Endometrial microvascular endothelial cells (primary cell): ENCODE results near the gene TM9SF3. TPM values are rescaled to one million over a fixed set of nuclear protein-coding genes. Genes with fewer than 3 reads are reported as not detected.

ENCODE experiments used
- in situ Hi-C: cut with HindIII; loops from 2 replicates; pipeline ENCODE4 v1.10.0; 2017; ENCODE audit warnings: low sequenced_read_pairs, low pct_unique_long_range_greater_than_20kb; ENCODE audit errors: inconsistent ontology term
- total RNA-seq: library from RNA; depleted of rRNA; stranded (reverse); fragments of >200 nt; gene quantifications from one replicate; pipeline ENCODE4 v1.2.3, GENCODE V29; 2015; ENCODE audit errors: inconsistent ontology term

TM9SF3 gene
- total RNA-seq: 125 TPM

DNA sequence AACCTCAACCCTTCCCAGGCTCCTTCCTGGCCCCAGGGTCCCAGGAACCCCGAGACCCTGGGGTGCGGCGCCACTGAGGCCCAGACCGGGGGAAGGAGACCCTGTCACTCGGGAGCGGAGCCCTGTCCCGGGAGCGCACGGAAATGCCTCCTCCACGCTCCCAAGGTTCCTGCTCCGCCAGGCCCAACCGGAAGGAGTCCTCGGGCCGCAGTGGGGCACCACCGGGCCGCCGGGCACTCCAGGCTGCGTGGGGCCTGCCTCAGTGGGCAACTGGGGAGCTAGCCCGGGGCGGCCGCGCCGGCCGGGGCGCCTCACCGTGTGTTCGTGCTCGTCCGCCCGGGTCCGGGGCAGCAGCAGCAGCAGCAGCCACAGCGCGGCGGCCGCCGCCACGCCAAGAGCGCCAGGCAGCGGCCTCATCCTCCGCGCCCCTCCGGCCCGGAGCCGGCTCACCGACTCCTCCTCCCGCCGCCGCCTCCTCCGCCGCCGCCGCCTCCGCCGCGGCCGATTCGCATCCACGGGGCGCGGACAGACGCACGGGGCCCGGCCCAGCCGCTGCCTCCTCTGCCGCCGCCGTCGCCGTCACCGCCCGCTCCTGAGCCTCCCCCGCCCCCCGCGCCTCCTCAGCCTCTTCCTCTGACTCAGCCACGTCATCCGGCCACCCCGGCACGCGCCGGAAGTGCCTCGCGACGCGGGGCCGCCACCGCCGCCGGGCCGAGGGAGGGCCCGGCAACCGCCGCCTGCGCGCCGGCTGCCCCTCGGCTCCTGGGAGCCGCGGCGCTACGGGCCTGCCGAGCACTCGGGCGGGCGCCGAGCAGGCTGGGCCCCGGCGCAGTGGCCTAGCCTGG, at the start of gene TM9SF3:
TSS of gene TM9SF3 (minus strand) at position 594 of the 845 bp plus-strand sequence. CDS start at position 417, 177 bp downstream.
- in situ Hi-C loops: no loop called here

DNA sequence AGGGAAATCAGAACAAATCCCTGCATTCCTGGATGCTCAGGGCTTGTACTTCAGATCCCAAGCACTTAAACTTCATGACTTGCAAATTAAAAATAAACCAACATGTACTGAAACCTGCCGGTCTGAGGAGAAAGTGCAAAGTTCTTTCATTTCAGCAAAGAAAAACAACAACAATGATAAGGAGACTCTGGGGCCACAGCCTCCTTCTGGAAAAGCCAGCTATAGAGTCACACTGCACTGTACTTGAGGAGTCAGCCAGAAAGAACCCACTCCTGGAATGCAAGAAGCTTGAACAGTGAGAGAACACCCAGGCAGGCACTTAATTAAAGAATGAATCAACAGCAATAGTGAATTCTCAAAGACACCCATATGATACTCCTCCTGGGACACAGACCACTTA, 49.7 kb upstream of the TM9SF3 start:
- in situ Hi-C loops: no loop called here

DNA sequence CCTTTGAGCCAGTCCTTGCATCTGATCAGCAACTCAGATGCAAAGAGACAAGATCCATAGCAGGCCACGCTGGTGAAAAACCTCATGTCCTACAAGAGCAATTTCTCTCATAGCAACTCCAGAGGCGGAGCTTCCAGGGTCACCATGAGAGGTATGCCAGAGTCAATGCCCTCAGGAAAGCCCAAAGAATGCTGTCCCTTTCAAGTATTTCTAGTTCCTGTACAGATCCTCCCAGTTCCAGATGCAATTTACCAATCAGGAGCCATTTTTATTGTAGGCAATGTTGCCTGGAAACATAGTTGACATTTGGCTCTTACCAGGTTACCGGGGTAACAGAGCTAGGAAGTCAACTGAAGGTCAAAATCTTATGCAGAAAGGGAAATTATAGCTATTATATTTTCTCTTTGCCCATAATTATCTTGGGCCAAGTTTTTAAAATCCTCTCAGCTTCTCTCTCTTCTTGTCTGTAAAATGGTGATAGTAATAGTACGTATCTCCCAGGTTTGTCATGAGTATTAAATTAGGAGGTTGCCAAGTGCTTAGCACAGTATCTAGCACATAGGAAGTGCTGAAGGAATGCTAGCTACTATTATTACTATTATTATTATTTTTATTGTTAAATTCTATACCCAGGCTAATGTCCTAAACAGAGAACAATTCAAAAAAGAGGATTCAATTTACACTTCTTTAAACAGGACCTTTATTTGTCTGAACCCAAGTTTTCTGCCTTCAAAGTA, 46.3 kb upstream of the TM9SF3 start:
- in situ Hi-C loops: no loop called here

DNA sequence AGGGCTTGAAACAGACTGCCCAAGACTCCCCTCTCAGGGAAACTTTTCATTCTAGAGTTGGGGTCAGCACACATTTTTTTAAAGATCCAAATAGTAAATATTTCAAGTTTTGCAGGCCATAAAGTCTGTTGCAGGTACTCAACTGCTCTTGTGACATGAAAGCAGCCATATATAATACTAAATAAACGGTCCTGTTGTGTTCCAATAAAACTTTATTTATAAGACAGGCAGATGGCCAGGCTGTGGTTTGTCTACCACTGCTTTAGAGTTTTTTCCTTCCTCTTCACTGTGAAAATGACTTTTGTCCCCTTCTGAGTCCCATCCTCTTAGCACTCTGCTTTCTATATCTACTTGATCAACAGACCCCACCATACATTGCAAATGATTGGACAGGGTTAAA, 40.5 kb upstream of the TM9SF3 start:
- in situ Hi-C loops: no loop called here

DNA sequence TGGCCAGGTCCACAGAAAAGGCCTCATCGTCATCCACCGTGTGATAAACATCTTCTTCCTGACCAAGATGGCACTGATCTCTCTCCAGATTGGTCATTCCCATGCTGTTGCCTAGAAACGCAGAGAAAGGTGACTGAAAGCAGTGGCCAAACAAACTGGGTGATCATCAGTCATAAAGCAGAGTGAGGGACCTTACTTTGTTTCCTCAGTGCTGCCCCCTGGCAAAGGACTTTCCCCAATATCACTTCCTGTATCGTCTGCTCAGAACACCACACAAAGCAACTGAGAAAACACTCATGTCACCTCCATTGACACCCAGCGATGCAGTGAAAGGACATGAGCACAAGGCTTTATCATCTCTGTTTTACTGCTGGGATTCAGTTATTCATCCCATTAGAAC, 40.0 kb upstream of the TM9SF3 start:
- in situ Hi-C loops: no loop called here

DNA sequence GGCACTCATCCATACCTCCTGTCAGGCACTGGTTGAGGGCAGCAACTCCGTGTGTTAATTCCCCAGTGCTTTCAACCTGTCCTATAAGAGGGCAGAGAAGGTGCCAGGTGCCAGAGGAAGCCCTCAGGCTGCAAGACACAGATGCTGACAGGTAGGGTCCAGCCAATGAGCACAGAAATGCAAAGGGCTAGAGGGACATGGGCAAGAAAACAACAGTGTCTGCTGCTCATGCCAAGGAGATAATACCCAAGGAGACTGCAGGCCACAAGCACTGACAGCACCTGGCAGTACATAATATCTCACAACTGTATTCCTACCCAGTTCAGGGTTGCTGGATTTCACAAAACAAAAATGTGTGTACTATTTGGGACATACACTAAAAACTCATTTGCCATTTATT, 38.4 kb upstream of the TM9SF3 start:
- in situ Hi-C loops: no loop called here

DNA sequence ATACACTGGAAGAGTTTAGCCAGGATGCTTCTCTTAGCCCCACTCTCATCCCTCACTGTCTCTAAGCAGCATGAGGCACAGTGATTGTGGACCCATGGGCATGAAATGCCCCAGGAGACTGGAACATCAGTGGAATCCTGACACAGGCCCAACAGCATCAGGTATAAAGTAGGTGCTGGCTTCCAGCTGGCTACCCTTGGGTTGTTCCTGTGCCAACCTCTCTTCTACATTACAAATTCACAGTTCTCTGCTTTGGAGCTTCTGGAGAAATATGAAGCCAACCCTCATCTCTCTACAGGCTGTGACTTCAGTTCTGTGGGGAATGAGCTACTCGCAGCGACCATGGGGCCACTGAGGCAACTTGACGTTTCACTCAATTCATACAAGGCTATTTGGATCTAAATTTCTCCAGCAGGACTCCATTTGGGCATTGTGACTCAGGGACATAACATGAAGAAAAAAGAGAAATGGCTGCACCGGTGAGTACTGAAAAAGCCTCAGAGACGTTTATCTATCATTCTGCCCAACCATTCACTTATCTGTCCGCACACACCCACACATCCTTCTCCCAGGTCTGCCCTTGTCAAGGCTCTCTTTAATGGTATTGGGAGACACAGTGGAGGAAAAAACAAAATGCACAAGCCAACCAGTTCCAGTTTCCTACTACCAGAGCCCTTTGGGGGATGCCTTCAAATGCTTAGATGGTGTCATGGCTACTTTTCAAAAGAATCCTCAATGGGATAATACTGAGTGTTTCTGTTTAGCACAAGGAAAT, 35.4 kb upstream of the TM9SF3 start:
- in situ Hi-C loops: no loop called here

DNA sequence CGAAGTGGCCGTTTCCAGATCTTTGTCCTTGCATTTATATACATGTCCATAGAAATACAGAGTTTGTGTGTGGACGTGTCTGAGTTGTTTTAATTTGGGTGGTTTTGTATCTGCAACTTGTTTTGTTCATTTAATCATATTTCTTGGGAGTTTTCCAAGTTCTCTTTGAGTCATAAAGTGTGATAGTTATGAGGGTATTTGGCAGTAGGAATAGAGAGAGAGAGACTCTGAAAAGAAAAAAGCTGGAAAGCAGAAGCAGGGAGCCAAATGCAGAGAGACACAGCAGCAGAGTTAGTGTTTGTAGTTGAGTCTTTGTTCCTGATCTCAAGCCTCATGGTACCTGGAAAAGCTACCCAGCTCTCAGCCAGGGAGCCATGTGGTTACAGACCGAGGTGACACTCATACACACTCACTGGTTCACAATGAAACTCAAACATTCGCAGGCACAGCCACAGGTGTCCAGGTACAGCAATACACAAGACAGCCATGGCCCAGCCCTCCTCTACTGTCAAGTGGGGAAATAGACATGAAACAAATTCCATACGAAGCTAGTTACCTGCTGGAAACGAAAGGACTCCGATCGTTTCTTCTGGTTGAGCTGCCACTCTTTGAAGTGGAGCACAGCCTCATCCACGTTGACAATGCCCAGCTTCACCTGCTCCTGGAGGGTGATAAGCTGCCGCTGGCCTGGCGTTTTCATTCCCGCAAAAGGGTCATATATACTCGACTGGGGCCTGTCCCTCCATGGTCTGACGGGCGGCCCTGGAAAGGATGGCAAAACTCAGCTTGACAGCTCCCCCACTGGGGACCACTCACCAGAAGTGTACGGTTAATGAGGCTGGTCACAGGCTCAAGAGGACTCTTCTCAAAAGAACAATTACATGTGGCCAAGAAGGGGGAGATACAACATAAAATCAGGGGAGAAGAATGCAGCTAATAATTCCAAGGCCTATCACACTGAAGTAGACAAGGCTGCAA, 33.3 kb upstream of the TM9SF3 start:
- in situ Hi-C loops: no loop called here

DNA sequence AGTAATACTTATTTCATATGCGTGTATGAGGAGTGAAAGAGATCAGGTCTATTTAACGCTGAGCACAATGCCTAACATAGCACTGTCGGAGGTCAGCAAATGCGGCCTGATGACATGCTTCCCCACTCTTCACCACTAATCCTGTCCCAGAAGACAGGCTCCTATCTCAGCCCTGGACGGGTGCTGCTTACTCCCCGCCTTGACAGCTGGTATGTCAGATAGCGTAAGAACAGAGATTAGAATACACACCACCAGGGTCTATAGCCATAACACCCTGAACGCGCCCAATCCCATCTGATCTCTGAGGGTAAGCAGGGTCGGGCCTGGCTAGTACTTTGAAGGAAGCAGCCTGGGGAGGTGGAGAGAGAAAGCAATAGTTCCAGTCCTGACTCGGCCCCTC, 32.3 kb upstream of the TM9SF3 start:
- in situ Hi-C loops: no loop called here

DNA sequence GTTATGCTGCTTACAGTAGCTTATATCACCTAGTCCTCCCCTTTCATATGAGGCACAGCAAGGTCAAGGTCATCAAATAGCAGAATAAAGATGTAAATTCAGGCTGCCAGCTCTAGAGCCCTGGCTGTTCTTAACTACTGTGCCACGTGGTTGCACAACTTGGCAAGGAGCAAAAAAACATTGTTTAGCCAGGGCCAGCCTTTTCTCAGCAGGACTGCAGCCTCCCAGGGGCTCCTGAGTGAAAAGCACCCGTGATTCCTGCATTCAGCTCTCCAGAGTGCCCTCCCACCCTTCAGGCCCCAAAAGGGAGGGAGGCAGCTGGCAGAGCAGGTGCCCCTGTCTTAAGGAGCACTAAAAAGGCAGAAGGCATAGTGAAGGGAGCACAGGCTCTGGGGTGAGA, 31.8 kb upstream of the TM9SF3 start:
- in situ Hi-C loops: no loop called here

DNA sequence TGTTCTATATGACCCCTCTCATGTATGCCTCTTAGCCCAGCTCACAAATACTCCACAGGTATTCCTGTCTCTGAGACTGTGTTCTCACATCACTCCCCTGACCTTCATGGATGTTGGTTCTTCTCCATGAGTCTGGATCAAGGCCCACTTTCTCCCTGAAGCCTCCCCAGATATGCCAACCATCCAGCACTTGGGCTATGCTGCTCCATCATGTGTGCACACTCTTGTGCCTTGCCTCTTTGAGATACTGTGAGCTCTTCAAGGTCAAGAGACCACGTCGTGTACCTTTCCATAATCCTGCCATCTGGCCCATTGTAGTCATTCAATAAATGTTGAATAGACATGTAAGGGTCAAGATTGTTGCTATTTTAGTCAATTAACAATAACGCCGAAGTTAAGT, 30.1 kb upstream of the TM9SF3 start:
- in situ Hi-C loops: no loop called here

DNA sequence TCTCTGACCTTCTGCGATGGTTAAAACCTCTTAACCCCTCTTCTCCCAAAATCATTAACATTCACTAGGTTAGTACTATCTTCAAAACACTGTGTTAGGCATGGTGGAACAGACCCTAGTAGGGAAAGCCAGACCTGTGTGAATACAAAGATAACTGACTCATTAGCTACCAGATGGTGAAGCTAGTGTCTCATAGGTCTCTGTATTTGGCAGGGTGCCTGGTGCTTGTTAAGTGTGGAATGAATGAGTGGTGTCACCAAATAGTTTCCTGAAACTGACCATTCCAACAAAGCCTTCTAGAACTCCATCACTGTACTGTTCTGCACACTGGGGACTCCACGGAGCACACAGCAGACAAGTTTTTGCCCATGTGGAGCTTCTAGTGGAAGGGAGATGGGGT, 27.7 kb upstream of the TM9SF3 start:
- in situ Hi-C loops: no loop called here

DNA sequence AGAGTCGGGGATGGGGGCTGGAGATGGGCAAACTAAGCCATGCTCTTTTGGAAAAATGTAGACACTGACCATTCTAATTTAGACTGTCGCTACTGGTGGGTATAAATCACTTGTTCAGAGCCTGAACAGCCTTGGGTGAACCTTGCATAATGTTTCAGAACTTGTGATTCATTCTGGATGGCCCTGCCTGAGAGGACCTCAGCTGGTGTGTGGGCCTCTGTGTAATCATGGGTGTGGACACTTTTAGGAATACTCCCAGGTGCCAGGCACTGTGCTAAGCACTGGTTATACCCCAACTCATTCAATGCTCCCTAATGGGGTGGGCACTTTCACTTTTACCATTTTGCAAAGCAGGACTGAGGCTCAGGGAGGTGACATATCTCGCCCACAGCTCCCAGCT, 26.8 kb upstream of the TM9SF3 start:
- in situ Hi-C loops: no loop called here

DNA sequence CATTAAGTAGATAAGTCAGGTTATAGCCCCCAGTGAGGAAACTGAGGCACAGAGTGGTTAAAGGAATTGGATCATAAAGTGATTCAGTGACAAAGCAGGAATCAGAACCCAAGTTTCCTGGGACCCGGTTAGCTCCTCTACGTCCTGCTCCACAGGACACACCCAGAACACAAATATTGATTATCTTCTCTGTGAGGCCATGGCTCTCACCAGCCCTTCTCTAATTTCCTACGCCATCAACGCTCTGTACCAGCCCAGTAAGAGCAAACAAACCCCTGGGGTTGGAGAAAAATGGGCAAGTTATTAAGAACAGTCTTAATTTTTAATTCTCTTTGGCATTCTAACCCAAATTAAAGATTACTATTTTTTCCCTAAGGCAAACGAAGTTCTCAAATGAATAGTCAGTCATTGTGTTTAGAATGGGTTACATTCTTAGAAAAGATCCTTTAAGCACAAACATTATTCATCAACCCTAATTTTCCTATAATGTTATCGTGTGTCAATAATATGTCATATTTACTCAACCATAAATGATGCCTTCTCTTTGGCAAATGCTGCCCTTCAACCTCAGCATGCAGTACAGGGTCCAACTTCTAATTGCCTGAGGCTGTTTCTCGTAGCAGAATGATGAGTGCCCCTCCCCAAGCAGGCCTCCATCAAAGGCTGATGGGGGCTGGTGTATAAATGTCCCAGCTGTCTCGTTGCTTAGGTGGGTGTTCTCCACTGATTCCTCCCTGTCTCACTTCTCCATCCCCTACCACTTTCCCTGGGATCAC, 25.4 kb upstream of the TM9SF3 start:
- in situ Hi-C loops: no loop called here

DNA sequence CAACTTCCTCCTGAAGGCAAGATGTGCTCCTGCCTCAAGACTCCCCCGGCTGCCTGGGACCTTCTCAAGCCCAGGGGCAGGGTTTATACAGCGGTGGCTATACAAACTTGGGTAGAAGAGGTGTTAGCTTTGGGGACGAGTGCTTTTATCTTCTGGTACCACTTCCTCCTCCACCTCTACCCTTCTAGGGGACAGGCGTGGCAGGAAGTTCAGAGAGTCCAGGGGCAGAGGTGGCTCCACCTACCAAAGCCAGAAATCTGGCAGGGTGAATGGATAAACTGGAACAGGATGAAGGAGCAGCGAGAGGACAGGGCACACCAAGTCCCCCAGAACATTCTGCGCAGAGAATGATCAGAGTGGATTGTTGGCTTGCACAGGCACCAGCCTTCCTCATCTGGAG, 24.0 kb upstream of the TM9SF3 start:
- in situ Hi-C loops: no loop called here

DNA sequence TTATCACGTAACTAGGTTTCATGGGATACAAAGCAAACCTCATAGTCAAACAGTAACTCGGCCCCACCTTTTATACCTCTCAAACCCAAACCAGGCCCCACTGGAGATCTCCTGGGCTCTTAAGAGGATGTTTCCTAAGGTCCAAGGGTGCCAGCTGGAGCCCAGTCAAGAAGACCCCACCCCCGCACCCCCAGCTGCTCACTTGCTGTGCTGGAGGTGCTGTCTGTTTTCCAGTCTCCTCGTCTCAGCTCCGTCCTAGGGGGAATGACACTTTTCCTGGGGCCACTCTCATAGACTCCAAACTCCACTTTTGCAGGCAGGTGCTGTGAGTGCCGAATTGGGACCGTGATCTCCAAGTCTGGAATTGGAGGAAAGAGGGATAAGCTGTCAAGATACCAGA, 22.7 kb upstream of the TM9SF3 start:
- in situ Hi-C loops: no loop called here

DNA sequence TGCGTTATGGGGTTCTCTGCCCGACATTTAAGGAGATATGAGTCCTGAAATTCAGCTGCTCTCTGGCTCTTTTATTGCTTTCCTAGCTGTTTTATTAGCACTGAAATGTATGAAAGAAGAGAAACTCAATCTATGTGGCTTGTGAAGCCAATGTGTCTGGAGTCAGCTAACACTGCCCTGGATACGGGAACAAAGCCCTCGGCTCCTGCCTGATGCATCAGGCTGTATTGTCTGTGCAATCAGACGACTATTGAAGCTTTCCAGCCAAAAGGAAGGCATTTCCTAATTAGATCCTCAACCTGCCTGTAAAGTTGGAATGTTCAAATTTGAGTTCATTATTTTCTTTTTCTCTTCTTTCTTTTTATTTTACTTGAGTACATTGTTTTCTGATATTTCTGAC, 22.0 kb upstream of the TM9SF3 start:
- in situ Hi-C loops: no loop called here

DNA sequence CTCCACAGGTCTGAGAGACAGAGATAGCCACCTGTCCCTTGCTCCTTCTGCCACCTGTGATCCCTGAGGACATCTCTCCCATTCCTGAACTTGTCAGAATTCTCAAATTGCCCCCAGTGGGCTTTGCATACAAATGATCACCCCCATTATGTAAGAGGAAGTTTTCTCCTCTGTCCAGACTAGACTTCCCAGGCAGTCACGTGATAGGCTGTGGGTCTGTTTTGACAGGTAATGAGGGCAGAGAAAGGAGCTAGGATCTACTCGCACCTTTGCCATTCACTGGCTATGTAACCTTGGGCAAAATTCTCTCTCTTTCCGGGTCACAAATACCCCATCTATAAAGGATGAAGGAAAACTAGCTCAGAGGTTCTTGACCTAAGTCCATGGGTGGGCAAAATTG, 21.4 kb upstream of the TM9SF3 start:
- in situ Hi-C loops: no loop called here
